Measurements from ENCODE around the gene TARDBP. TPM values are rescaled to one million over a fixed set of nuclear protein-coding genes. Genes with fewer than 3 reads are reported as not detected.
"Not testable (repeated sequence)": the region's sequence is repeated elsewhere in the genome, so short reads cannot be mapped to it uniquely, and the experiment has no call there.

Gene TARDBP
- total RNA-seq, 1 donor: 108 TPM

DNA sequence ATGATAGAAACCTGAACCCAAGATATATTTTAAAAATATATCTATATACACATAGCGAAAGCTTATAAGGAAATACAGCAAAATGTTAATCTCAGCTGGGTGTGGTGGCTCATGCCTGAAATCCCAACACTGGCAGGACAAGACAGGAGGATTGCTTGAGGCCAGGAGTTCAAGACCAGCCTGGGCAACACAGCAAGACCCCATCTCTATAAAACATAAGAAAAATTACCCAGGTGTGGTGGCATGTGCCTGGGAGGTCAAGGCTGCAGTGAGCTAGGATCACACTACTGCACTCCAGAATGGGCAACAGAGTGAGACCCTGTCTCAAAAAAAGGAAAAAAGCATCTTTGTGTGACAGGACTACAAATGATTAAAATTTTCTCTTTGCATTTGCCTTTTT, 53.3 kb downstream of the TARDBP start:
- TF ChIP-seq, protein P1, sequence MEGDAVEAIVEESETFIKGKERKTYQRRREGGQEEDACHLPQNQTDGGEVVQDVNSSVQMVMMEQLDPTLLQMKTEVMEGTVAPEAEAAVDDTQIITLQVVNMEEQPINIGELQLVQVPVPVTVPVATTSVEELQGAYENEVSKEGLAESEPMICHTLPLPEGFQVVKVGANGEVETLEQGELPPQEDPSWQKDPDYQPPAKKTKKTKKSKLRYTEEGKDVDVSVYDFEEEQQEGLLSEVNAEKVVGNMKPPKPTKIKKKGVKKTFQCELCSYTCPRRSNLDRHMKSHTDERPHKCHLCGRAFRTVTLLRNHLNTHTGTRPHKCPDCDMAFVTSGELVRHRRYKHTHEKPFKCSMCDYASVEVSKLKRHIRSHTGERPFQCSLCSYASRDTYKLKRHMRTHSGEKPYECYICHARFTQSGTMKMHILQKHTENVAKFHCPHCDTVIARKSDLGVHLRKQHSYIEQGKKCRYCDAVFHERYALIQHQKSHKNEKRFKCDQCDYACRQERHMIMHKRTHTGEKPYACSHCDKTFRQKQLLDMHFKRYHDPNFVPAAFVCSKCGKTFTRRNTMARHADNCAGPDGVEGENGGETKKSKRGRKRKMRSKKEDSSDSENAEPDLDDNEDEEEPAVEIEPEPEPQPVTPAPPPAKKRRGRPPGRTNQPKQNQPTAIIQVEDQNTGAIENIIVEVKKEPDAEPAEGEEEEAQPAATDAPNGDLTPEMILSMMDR (IDR thresholded peaks at IDR 0.05; ENCODE audit: insufficient read depth, low read depth, low read length): no peak
- H3K4me3 ChIP-seq (ENCODE audit: low read depth, low read length): no peak overlapping the region

DNA sequence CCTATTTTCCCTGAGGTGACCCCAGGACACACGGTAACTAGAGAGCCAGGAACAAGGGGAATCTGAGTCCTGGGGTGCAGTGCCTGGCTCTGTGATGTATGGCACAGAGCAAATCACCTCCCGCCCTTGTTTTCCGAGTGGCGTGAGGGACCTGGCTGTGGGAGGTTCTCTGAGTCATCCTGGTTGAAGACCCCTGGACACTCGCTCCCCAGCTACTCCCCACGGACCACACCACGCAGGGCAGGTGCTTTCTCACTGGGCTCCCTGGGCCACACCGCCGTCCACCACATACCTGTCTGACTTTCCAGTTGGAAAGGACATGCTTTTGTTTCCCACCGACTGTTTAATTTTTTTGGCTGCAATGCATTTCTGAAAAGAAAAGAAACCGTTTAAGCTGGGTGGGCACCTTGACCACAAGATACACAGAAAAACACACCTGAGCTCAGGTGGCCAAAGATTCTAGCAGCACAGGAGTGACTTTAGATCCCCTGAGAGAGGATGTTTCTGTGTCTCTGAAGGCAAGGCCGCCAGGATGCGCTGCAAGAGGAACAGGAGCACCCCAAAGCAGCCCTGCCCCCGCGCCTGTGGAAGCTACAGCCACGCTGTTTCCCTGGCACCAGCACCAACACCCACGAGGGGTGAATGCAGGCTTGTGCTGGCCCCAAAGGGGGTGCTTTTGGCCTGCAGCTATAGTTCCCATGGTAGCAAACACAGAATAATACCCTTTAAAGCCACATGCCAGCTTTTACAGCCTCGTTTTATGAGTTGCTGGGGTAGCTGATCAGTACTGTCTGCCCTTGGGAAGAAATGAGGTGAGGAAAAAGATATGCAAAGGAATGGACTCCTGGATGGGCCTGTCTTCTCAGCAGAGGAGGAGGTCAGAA, 55.5 kb downstream of the TARDBP start:
- TF ChIP-seq, protein P1 (IDR thresholded peaks at IDR 0.05; ENCODE audit: insufficient read depth, low read depth, low read length): no peak
- DNase-seq (ENCODE audit: low read depth): no peak
- no peak overlapping the region for H3K4me3 ChIP-seq (ENCODE audit: low read depth, low read length)

More for the DNA sequence above, 53.3 kb downstream of the TARDBP start:
- no peak for DNase-seq (ENCODE audit: low read depth)

DNA sequence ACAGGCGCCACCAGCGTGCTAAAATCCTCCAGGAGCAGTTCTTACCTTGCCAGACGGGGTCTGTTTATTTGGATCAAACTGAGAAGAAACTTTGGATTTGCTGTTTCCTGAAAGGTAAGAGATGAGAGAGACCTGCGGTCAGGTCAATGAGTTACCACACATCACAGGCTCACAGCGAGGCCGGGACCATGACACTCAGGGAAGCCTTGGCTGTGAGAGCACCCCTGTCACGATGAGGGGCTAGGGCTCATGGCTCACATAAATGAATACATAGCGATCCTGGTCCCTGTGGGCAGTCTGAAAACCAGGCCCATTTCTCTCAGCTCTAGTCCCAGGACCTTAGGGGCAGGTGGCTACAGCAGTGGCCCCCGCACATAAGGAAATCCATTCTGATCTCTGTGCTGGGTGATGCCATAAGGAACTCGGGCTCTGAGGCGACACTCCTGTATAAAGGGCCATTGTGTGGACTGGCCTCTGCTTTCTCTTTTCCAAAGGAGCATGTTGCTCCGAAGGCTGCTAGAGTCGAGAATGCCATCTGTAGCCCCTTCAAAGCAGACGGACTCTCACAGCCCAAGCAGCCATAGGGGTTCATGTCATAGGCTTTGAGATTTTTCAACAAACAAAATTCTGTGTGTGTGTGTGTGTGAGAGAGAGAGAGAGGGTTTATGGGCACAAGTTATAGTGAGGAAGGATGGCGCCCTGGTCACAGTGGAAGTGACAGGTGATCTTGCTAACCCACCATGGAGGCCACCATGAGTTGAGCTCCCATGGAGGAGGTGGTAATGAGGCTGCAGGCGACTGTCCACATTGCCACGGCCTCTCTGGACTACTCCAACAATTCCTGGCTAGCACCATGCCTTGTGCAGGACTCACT, 56.4 kb downstream of the TARDBP start:
- no peak overlapping the region for H3K4me3 ChIP-seq (ENCODE audit: low read depth, low read length)
- no peak for DNase-seq (ENCODE audit: low read depth)
- TF ChIP-seq, protein P1 (IDR thresholded peaks at IDR 0.05; ENCODE audit: insufficient read depth, low read depth, low read length): no peak

DNA sequence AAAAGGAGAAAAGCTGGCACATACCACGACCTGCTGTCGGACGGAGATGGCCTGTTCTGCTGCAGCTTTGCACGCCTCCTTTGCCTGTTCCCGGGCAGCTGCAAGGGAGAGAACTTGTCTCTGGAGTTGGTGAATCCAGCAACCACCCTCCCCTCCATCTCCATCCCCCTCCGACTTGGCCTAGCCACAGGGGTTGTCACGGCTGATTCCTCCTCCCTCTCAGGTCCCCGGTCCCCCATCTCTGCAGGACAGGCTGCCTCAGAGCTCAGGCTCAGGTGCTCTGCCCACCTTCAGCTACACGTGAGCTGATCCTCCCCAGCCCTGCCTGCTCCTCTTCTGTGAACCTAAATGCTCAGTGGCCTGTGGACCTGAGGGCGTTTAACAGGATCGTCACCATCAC, 58.4 kb downstream of the TARDBP start:
- TF ChIP-seq, protein P1 (IDR thresholded peaks at IDR 0.05; ENCODE audit: insufficient read depth, low read depth, low read length): no peak
- no peak for DNase-seq (ENCODE audit: low read depth)
- H3K4me3 ChIP-seq (ENCODE audit: low read depth, low read length): no peak overlapping the region

DNA sequence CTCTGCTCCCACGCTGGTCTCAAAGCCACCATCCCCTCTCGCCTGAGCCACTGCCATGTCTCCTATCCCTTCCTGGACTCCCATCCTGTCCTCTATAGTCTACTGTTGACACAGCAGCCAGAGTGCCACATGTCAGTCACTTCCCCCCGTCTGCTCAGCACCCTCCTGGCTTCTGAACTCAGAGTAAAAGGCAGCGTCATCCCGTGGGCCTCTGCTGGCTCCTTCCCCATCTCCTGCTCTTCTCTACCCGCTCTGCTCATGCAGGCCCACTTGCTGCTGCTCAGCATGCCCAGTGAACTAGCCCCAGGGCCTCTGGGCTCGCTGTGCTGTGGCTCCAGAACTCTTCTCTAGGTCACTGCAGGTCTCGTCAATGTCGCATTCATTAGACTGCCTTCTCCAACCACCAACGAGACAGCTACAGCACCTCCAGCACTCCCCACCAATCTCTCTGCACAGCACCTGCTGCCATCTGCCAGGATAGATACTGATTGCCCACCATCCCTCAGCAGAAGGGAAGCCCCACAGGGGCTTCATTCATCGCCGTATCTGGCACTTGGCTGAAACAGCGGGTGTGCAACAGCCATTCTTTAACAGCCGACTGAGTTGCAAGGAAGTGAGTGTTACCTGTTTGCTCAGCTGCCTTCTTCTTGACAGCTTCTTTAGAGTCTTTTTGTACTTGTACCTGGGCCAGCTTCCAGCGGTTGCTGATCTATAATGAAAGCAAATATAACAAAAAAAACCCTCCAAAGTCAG, 59.2 kb downstream of the TARDBP start:
- DNase-seq (ENCODE audit: low read depth): no peak
- TF ChIP-seq, protein P1 (IDR thresholded peaks at IDR 0.05; ENCODE audit: insufficient read depth, low read depth, low read length): no peak
- H3K4me3 ChIP-seq (ENCODE audit: low read depth, low read length): no peak overlapping the region

DNA sequence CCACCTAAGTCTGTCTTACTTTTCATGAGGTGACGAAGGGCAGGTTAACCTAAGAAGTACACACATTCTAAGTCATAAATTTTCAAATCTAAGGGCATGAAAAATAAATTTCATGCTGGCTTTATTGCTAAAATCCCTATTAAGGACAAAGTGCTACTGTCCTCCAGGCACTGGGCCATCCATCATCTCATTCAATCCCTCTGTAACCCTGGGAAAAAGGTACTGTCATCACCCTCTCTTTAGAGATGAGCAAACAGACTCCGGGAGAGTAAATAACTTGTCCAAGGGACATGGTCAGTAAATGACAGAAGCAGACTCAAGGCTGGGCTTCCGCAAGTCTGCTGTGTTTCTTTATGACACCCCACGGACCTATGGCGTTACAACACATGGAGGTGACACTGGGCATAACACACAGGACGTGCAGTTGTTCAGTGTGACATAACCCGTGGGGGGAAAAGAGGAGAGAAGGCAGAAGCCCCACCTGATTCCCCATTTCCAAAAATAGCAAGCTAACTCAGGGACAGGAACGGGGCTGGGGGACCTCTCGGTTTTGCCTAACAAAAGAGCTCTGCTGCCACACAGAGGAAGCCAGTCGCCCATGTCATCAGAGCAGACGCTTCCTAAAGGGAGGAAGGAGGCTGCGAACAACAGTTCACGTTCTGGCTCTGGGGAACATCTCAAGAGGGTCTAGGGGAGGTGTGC, 59.9 kb downstream of the TARDBP start:
- TF ChIP-seq, protein P1 (IDR thresholded peaks at IDR 0.05; ENCODE audit: insufficient read depth, low read depth, low read length): no peak
- DNase-seq (ENCODE audit: low read depth): no peak
- H3K4me3 ChIP-seq (ENCODE audit: low read depth, low read length): no peak overlapping the region

DNA sequence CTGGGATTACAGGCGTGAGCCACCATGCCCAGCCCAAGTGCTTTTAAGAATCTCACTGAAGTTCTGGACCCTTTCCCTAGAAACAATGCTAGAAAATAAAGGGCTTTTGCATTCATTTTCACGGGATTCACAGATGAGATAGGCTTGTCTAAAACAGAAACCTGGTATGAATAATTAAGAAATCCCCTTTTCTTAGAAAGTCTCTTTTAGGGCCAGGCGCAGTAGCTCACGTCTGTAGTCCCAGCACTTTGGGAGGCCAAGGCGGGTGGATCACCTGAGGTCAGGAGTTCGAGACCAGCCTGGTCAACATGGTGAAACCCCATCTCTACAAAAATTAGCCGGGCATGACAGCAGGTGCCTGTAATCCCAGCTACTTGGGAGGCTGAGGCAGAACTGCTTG, 60.9 kb downstream of the TARDBP start:
- not testable (repeated sequence) for H3K4me3 ChIP-seq (ENCODE audit: low read depth, low read length); DNase-seq (ENCODE audit: low read depth)
